ENCODE data around the gene LRRC26. TPM values are rescaled to one million over a fixed set of nuclear protein-coding genes. Genes with fewer than 3 reads are reported as not detected.
"Not testable (repeated sequence)": the region's sequence is repeated elsewhere in the genome, so short reads cannot be mapped to it uniquely, and the experiment has no call there.

LRRC26 gene
- polyA plus RNA-seq, 4 donors, result not detected

DNA sequence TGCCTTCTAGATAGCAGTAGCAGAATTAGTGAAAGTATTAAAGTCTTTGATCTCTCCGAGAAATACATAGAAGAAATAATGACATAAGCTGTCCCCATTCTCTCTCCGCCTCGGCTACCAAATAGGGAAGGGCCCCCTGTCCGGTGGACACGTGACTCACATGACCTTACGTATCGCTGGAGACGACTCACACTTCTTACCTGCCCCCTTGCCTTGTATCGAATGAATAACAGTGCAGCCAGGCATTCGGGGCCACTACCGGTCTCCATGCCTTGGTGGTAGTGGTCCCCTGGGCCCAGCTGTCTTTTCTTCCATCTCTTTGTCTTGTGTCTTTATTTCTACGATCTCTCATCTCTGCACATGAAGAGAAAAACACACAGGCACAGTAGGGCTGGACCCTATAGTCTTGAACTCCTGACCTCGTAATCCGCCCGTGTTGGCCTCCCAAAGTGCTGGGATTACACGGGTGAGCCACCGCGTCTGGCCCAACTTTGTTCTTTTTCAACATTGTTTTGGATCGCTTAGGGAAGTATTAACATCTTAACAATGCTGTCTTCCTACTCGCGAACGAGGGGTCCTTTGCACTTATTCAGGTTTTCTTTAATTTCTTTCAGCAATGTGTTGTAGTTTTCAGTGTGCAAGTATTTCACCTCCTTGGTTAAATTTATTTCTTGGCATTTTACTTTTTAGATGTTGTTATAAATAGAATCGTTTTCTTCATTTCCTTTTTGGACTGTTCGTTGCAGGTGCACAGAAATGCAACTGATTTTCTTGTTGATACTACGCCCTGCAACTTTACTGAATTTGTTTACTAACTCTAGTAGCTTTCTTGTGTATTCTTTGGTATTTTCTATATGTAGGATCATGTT is 47.7 kb downstream of the LRRC26 start:
- DNase-seq (ENCODE audit: low read depth in 4 of 4, low spot score in 3 of 4), result not testable (repeated sequence)

Other genes with a start within 250 kb of the LRRC26 start
- 10 to 100 TPM; 34.7 to 67.2 (median 37.2) TPM for gene FBXW5, start 225.3 kb downstream of the LRRC26 start, polyA plus RNA-seq (ENCODE audit: insufficient read length in 4 of 4)
- gene C8G, start 224.8 kb downstream of the LRRC26 start, polyA plus RNA-seq (ENCODE audit: insufficient read length in 4 of 4), result 1 to 10 TPM in 1 of 4 donors, under 1 TPM in 3; 0.26 to 1.1 (median 0.52) TPM
- 10 to 100 TPM in 3 of 4 donors, 1 to 10 TPM in 1; 1.4 to 54.6 (median 23.8) TPM for gene LCN12, start 217.8 kb downstream of the LRRC26 start, polyA plus RNA-seq (ENCODE audit: insufficient read length in 4 of 4)
- 10 to 100 TPM in 3 of 4 donors, 1 to 10 TPM in 1; 3.8 to 66.7 (median 27.7) TPM for gene PTGDS, start 192.5 kb downstream of the LRRC26 start, polyA plus RNA-seq (ENCODE audit: insufficient read length in 4 of 4)
- gene LCNL1, start 187.1 kb downstream of the LRRC26 start, polyA plus RNA-seq (ENCODE audit: insufficient read length in 4 of 4), result under 1 TPM in 3 of 4 donors, not detected in 1; 0.11 to 0.45 (median 0.13) TPM
- gene PAXX, start 177.6 kb downstream of the LRRC26 start, polyA plus RNA-seq (ENCODE audit: insufficient read length in 4 of 4), result 10 to 100 TPM; 22.4 to 46.5 (median 28.3) TPM
- 1 to 10 TPM in 1 of 4 donors, under 1 TPM in 3; 0.34 to 1.4 (median 0.57) TPM for gene CLIC3, start 173.5 kb downstream of the LRRC26 start, polyA plus RNA-seq (ENCODE audit: insufficient read length in 4 of 4)
- 10 to 100 TPM; 18.7 to 52.8 (median 39.7) TPM for gene ABCA2, start 141.8 kb downstream of the LRRC26 start, polyA plus RNA-seq (ENCODE audit: insufficient read length in 4 of 4)
- gene FUT7, start 138.0 kb downstream of the LRRC26 start, polyA plus RNA-seq (ENCODE audit: insufficient read length in 4 of 4), result not detected
- gene NPDC1, start 123.9 kb downstream of the LRRC26 start, polyA plus RNA-seq (ENCODE audit: insufficient read length in 4 of 4), result 10 to 100 TPM; 20.4 to 48.7 (median 36.8) TPM
- 1 to 10 TPM; 3.2 to 7.5 (median 5.8) TPM for gene ENTPD2, start 116.0 kb downstream of the LRRC26 start, polyA plus RNA-seq (ENCODE audit: insufficient read length in 4 of 4)
- 1 to 10 TPM; 4.5 to 8.3 (median 5.7) TPM for gene SAPCD2, start 99.5 kb downstream of the LRRC26 start, polyA plus RNA-seq (ENCODE audit: insufficient read length in 4 of 4)
- 1 to 10 TPM; 1.6 to 6.6 (median 4.9) TPM for gene UAP1L1, start 92.5 kb downstream of the LRRC26 start, polyA plus RNA-seq (ENCODE audit: insufficient read length in 4 of 4)
- gene MAN1B1, start 83.1 kb downstream of the LRRC26 start, polyA plus RNA-seq (ENCODE audit: insufficient read length in 4 of 4), result 10 to 100 TPM; 48.7 to 73.8 (median 52.6) TPM
- 10 to 100 TPM; 11.1 to 34.8 (median 17.9) TPM for gene DPP7, start 55.3 kb downstream of the LRRC26 start, polyA plus RNA-seq (ENCODE audit: insufficient read length in 4 of 4)
- under 1 TPM in 1 of 4 donors, not detected in 3; 0.20 TPM for gene GRIN1, start 30.9 kb downstream of the LRRC26 start, polyA plus RNA-seq (ENCODE audit: insufficient read length in 4 of 4)
- not detected for gene TMEM210, start 2.0 kb upstream of the LRRC26 start, polyA plus RNA-seq (ENCODE audit: insufficient read length in 4 of 4)
- 10 to 100 TPM; 32.7 to 54.9 (median 41.4) TPM for gene ANAPC2, start 18.5 kb upstream of the LRRC26 start, polyA plus RNA-seq (ENCODE audit: insufficient read length in 4 of 4)
- gene SSNA1, start 18.6 kb upstream of the LRRC26 start, polyA plus RNA-seq (ENCODE audit: insufficient read length in 4 of 4), result 10 to 100 TPM; 35.6 to 63.6 (median 43.0) TPM
- gene TPRN, start 30.7 kb upstream of the LRRC26 start, polyA plus RNA-seq (ENCODE audit: insufficient read length in 4 of 4), result 10 to 100 TPM in 3 of 4 donors, 1 to 10 TPM in 1; 8.3 to 19.6 (median 11.5) TPM
- 10 to 100 TPM; 39.3 to 46.6 (median 44.9) TPM for gene TMEM203, start 35.6 kb upstream of the LRRC26 start, polyA plus RNA-seq (ENCODE audit: insufficient read length in 4 of 4)
- gene NDOR1, start 35.6 kb upstream of the LRRC26 start, polyA plus RNA-seq (ENCODE audit: insufficient read length in 4 of 4), result 10 to 100 TPM in 2 of 4 donors, 1 to 10 TPM in 2; 8.8 to 18.8 (median 9.6) TPM
- 10 to 100 TPM in 1 of 4 donors, 1 to 10 TPM in 3; 3.2 to 15.3 (median 8.1) TPM for gene RNF208, start 52.2 kb upstream of the LRRC26 start, polyA plus RNA-seq (ENCODE audit: insufficient read length in 4 of 4)
- gene CYSRT1, start 55.1 kb upstream of the LRRC26 start, polyA plus RNA-seq (ENCODE audit: insufficient read length in 4 of 4), result 10 to 100 TPM in 2 of 4 donors, 1 to 10 TPM in 1, under 1 TPM in 1; 0.78 to 16.4 (median 7.9) TPM
- 10 to 100 TPM in 2 of 4 donors, 1 to 10 TPM in 1, under 1 TPM in 1; 0.41 to 15.5 (median 7.7) TPM for gene RNF224, start 57.5 kb upstream of the LRRC26 start, polyA plus RNA-seq (ENCODE audit: insufficient read length in 4 of 4)
- 10 to 100 TPM in 1 of 4 donors, 1 to 10 TPM in 2, under 1 TPM in 1; 0.37 to 13.7 (median 5.2) TPM for gene SLC34A3, start 60.9 kb upstream of the LRRC26 start, polyA plus RNA-seq (ENCODE audit: insufficient read length in 4 of 4)
- 100 to 1,000 TPM; 149 to 396 (median 315) TPM for gene TUBB4B, start 71.2 kb upstream of the LRRC26 start, polyA plus RNA-seq (ENCODE audit: insufficient read length in 4 of 4)
- 1 to 10 TPM in 3 of 4 donors, under 1 TPM in 1; 0.57 to 4.8 (median 1.7) TPM for gene STPG3, start 81.2 kb upstream of the LRRC26 start, polyA plus RNA-seq (ENCODE audit: insufficient read length in 4 of 4)
- 10 to 100 TPM; 44.5 to 56.7 (median 50.4) TPM for gene NELFB, start 85.3 kb upstream of the LRRC26 start, polyA plus RNA-seq (ENCODE audit: insufficient read length in 4 of 4)
- gene TOR4A, start 107.7 kb upstream of the LRRC26 start, polyA plus RNA-seq (ENCODE audit: insufficient read length in 4 of 4), result 1 to 10 TPM; 3.0 to 5.8 (median 4.9) TPM
- 1 to 10 TPM; 2.8 to 7.6 (median 6.7) TPM for gene NRARP, start 132.2 kb upstream of the LRRC26 start, polyA plus RNA-seq (ENCODE audit: insufficient read length in 4 of 4)